ENCODE measurements around the gene ECM1. TPM values are rescaled to one million over a fixed set of nuclear protein-coding genes. Genes with fewer than 3 reads are reported as not detected.

Gene ECM1
- polyA plus RNA-seq, 1 donor = 4.6 TPM

GRCh38 chr1:150558761-150559655 is 51.1 kb downstream of the ECM1 start:
- Histone ChIP-seq H3K4me3 (ENCODE audit: low read length) (no peak overlapping the region), H3K4me1 (ENCODE audit: control insufficient read depth, insufficient read depth, low read length) (peaks cover 34% of the 10 kb centered on the region), H3K27ac (ENCODE audit: low read length) (no peak overlapping the region), H3K27me3 (ENCODE audit: control insufficient read depth, insufficient read depth, low read length) (no peaks in the 10 kb centered on the region), H3K9me3 (ENCODE audit: control insufficient read depth, low read depth, low read length) (no peaks in the 10 kb centered on the region), H3K36me3 (ENCODE audit: control insufficient read depth, insufficient read depth, low read length) (peaks cover 6% of the 10 kb centered on the region)
- WGBS (ENCODE audit: insufficient coverage, low lambda C conversion rate) = no CpG with 5 or more reads among the region's 28 CpGs
- DNase-seq = no peak

DNA sequence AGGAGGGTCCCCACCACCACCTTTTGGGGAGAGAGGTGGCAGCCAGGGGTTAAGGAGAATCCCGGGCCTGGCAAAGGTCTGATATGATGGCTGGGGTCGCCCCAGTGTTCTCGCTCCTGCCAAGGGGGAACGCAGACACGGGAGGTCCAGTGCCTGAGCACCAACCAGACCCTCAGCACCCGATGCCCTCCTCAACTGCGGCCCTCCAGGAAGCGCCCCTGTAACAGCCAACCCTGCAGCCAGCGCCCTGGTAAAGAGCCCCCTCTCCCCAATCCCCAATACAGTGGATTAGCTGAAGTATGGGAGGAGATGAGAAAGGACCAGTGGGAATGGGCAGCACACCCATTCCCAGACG is 51.7 kb downstream of the ECM1 start:
- Histone ChIP-seq H3K4me3 (ENCODE audit: low read length) (no peak overlapping the region), H3K9me3 (ENCODE audit: control insufficient read depth, low read depth, low read length) (no peaks in the 10 kb centered on the region), H3K27me3 (ENCODE audit: control insufficient read depth, insufficient read depth, low read length) (no peaks in the 10 kb centered on the region), H3K36me3 (ENCODE audit: control insufficient read depth, insufficient read depth, low read length) (peaks cover 6% of the 10 kb centered on the region), H3K27ac (ENCODE audit: low read length) (no peak overlapping the region), H3K4me1 (ENCODE audit: control insufficient read depth, insufficient read depth, low read length) (peaks cover 40% of the 10 kb centered on the region)
- DNase-seq = no peak
- WGBS (ENCODE audit: insufficient coverage, low lambda C conversion rate) = no CpG with 5 or more reads among the region's 10 CpGs

GRCh38 chr1:150560011-150560438 is 52.1 kb downstream of the ECM1 start:
- Histone ChIP-seq H3K27me3 (ENCODE audit: control insufficient read depth, insufficient read depth, low read length) (no peaks in the 10 kb centered on the region), H3K9me3 (ENCODE audit: control insufficient read depth, low read depth, low read length) (no peaks in the 10 kb centered on the region), H3K4me1 (ENCODE audit: control insufficient read depth, insufficient read depth, low read length) (peaks cover 41% of the 10 kb centered on the region), H3K36me3 (ENCODE audit: control insufficient read depth, insufficient read depth, low read length) (peaks cover 6% of the 10 kb centered on the region), H3K4me3 (ENCODE audit: low read length) (no peak overlapping the region), H3K27ac (ENCODE audit: low read length) (peak overlapping the region; percentile 100)
- peak in 1 of 2 donors; percentile 67 for DNase-seq
- WGBS (ENCODE audit: insufficient coverage, low lambda C conversion rate) = no CpG with 5 or more reads among the region's 9 CpGs

DNA sequence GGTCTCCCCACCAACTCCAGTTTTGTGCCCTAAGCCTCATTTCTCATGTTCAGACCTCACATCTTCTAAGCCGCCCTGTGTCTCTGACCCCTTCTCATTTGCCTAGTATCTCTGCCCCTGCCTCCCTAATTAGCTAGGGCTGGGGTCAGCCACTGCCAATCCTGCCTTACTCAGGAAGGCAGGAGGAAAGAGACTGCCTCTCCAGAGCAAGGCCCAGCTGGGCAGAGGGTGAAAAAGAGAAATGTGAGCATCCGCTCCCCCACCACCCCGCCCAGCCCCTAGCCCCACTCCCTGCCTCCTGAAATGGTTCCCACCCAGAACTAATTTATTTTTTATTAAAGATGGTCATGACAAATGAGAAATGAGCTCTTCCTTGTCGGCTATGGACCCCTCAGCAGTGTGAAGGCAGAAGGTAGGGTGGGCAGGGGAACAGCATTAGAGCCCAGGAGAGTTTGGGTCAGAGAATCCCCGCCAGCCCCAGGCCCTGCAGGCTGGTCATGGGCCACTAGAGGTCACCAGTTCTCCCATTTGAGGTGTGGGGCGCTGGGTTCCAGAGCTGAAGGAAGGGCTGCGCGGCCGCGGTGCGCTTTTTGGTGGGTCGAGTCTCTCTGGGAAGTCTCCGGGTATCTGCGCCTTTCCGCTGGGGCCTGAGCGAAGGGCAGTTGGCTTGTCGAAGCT is 52.8 kb downstream of the ECM1 start:
- peaks cover 46% of the 10 kb centered on the region for H3K4me1 ChIP-seq (ENCODE audit: control insufficient read depth, insufficient read depth, low read length)
- no CpG with 5 or more reads among the region's 17 CpGs for WGBS (ENCODE audit: insufficient coverage, low lambda C conversion rate)

GRCh38 chr1:150561254-150561973 is 53.5 kb downstream of the ECM1 start:
- peaks cover 47% of the 10 kb centered on the region for H3K4me1 ChIP-seq (ENCODE audit: control insufficient read depth, insufficient read depth, low read length)

More for the DNA sequence above, 52.8 kb downstream of the ECM1 start:
- Histone ChIP-seq H3K4me3 (ENCODE audit: low read length) (peak overlapping the region; percentile 54), H3K27ac (ENCODE audit: low read length) (peak overlapping the region; percentile 100), H3K36me3 (ENCODE audit: control insufficient read depth, insufficient read depth, low read length) (peaks cover 1% of the 10 kb centered on the region), H3K27me3 (ENCODE audit: control insufficient read depth, insufficient read depth, low read length) (no peaks in the 10 kb centered on the region), H3K9me3 (ENCODE audit: control insufficient read depth, low read depth, low read length) (no peaks in the 10 kb centered on the region)
- DNase-seq = no peak

GRCh38 chr1:150561974-150562445 is 54.1 kb downstream of the ECM1 start:
- H3K4me1 ChIP-seq (ENCODE audit: control insufficient read depth, insufficient read depth, low read length) = peaks cover 53% of the 10 kb centered on the region
- WGBS (ENCODE audit: insufficient coverage, low lambda C conversion rate) = no CpG with 5 or more reads among the region's 18 CpGs

More at GRCh38 chr1:150561254-150561973, 53.5 kb downstream of the ECM1 start:
- H3K27ac ChIP-seq (ENCODE audit: low read length) = peak overlapping the region; percentile 100
- DNase-seq = peak; percentile 95 to 98
- 0% methylated on average over 1 of the region's 32 CpGs for WGBS (ENCODE audit: insufficient coverage, low lambda C conversion rate)
- H3K27me3 ChIP-seq (ENCODE audit: control insufficient read depth, insufficient read depth, low read length) = no peaks in the 10 kb centered on the region
- no peaks in the 10 kb centered on the region for H3K9me3 ChIP-seq (ENCODE audit: control insufficient read depth, low read depth, low read length)
- no peaks in the 10 kb centered on the region for H3K36me3 ChIP-seq (ENCODE audit: control insufficient read depth, insufficient read depth, low read length)
- H3K4me3 ChIP-seq (ENCODE audit: low read length) = peak overlapping the region; percentile 54

GRCh38 chr1:150562446-150563339 is 54.8 kb downstream of the ECM1 start:
- Histone ChIP-seq H3K36me3 (ENCODE audit: control insufficient read depth, insufficient read depth, low read length) (no peaks in the 10 kb centered on the region), H3K4me1 (ENCODE audit: control insufficient read depth, insufficient read depth, low read length) (peaks cover 60% of the 10 kb centered on the region), H3K4me3 (ENCODE audit: low read length) (peak overlapping the region; percentile 54), H3K27ac (ENCODE audit: low read length) (peak overlapping the region; percentile 100), H3K9me3 (ENCODE audit: control insufficient read depth, low read depth, low read length) (no peaks in the 10 kb centered on the region), H3K27me3 (ENCODE audit: control insufficient read depth, insufficient read depth, low read length) (no peaks in the 10 kb centered on the region)
- WGBS (ENCODE audit: insufficient coverage, low lambda C conversion rate) = no CpG with 5 or more reads among the region's 4 CpGs
- peak in 1 of 2 donors; percentile 49 for DNase-seq

More at GRCh38 chr1:150561974-150562445, 54.1 kb downstream of the ECM1 start:
- Histone ChIP-seq H3K36me3 (ENCODE audit: control insufficient read depth, insufficient read depth, low read length) (no peaks in the 10 kb centered on the region), H3K27ac (ENCODE audit: low read length) (peak overlapping the region; percentile 100), H3K27me3 (ENCODE audit: control insufficient read depth, insufficient read depth, low read length) (no peaks in the 10 kb centered on the region), H3K9me3 (ENCODE audit: control insufficient read depth, low read depth, low read length) (no peaks in the 10 kb centered on the region), H3K4me3 (ENCODE audit: low read length) (peak overlapping the region; percentile 54)
- DNase-seq = peak; percentile 98 to 99

Other genes with a start within 250 kb of the ECM1 start
- 172 TPM for gene APH1A, start 239.1 kb upstream of the ECM1 start, polyA plus RNA-seq
- 32.4 TPM for gene C1orf54, start 235.3 kb upstream of the ECM1 start, polyA plus RNA-seq
- gene CIART, start 225.6 kb upstream of the ECM1 start, polyA plus RNA-seq = 3.4 TPM
- 55.3 TPM for gene MRPS21, start 214.2 kb upstream of the ECM1 start, polyA plus RNA-seq
- 105 TPM for gene PRPF3, start 186.6 kb upstream of the ECM1 start, polyA plus RNA-seq
- 33.2 TPM for gene RPRD2, start 144.0 kb upstream of the ECM1 start, polyA plus RNA-seq
- gene TARS2, start 20.7 kb upstream of the ECM1 start, polyA plus RNA-seq = 21.8 TPM
- gene FALEC, start 7.6 kb downstream of the ECM1 start, polyA plus RNA-seq = 0.31 TPM
- 15.9 TPM for gene ADAMTSL4, start 41.3 kb downstream of the ECM1 start, polyA plus RNA-seq
- 225 TPM for gene MCL1, start 71.5 kb downstream of the ECM1 start, polyA plus RNA-seq
- gene ENSA, start 121.5 kb downstream of the ECM1 start, polyA plus RNA-seq = 135 TPM
- 41.4 TPM for gene GOLPH3L, start 189.0 kb downstream of the ECM1 start, polyA plus RNA-seq
- gene HORMAD1, start 212.8 kb downstream of the ECM1 start, polyA plus RNA-seq = 0.21 TPM